ENCODE measurements around the gene ARFGAP1.

DNA sequence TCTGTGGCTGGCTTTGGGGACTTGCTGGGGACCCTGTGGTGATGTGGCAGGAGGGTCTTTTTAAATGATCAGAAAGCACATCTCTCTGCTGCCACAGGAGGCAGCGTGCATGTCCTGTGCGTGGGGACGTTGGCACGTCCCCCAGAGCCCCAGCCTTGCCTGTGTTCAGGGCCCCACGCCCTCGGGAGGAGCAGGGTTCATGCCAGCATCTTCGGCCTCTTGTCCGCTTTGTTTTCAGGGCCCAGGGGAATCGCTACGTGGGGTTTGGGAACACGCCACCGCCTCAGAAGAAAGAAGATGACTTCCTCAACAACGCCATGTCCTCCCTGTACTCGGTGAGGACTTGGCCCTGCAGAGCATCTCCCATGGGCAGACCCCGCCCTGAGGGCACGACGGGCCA is 6.0 kb downstream of the ARFGAP1 start:
- TF ChIP-seq, protein P1, sequence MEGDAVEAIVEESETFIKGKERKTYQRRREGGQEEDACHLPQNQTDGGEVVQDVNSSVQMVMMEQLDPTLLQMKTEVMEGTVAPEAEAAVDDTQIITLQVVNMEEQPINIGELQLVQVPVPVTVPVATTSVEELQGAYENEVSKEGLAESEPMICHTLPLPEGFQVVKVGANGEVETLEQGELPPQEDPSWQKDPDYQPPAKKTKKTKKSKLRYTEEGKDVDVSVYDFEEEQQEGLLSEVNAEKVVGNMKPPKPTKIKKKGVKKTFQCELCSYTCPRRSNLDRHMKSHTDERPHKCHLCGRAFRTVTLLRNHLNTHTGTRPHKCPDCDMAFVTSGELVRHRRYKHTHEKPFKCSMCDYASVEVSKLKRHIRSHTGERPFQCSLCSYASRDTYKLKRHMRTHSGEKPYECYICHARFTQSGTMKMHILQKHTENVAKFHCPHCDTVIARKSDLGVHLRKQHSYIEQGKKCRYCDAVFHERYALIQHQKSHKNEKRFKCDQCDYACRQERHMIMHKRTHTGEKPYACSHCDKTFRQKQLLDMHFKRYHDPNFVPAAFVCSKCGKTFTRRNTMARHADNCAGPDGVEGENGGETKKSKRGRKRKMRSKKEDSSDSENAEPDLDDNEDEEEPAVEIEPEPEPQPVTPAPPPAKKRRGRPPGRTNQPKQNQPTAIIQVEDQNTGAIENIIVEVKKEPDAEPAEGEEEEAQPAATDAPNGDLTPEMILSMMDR (IDR thresholded peaks at IDR 0.05; ENCODE audit: borderline replicate concordance, extremely low read depth, low read length, poor library complexity, severe bottlenecking), result peak; percentile 25
- no peak for TF ChIP-seq EZH2 (IDR thresholded peaks at IDR 0.05; ENCODE audit: borderline replicate concordance, low read depth, low read length, severe bottlenecking)

Measured in DND-41 (cell line).